Hepatocyte (in vitro differentiated cells): ENCODE data around the gene PSMF1. TPM values are rescaled to one million over a fixed set of nuclear protein-coding genes. Genes with fewer than 3 reads are reported as not detected.

Experiments
- DNase-seq: peaks from one replicate; pipeline ENCODE4 v3.0.0-alpha.2; 2016; ENCODE audit warnings: low spot score
- H2AFZ ChIP-seq: fragments of 200-600 bp; sonication (generic); 2 replicates; pipeline ENCODE4 v1.6.0; 2016; ENCODE audit warnings: antibody characterized with exemption, mild to moderate bottlenecking
- H3K27ac ChIP-seq: fragments of 200-600 bp; sonication (generic); 2 replicates; pipeline ENCODE4 v1.5.1; 2016; ENCODE audit warnings: mild to moderate bottlenecking
- H3K27me3 ChIP-seq: fragments of 200-600 bp; sonication (generic); 2 replicates; pipeline ENCODE4 v1.6.1; 2016
- H3K36me3 ChIP-seq: fragments of 200-600 bp; sonication (generic); replicated peaks from 2 replicates; pipeline ENCODE4 v1.5.1; 2016; ENCODE audit warnings: low read depth; ENCODE audit not compliant: insufficient read depth
- H3K4me1 ChIP-seq: fragments of 200-600 bp; sonication (generic); 2 replicates; pipeline ENCODE4 v1.5.1; 2016; ENCODE audit warnings: mild to moderate bottlenecking, moderate library complexity; ENCODE audit not compliant: insufficient read depth
- H3K4me2 ChIP-seq: fragments of 200-600 bp; sonication (generic); 2 replicates; pipeline ENCODE4 v1.6.0; 2016
- H3K4me3 ChIP-seq: fragments of 200-600 bp; sonication (generic); 2 replicates; pipeline ENCODE4 v1.5.1; 2016; ENCODE audit warnings: mild to moderate bottlenecking
- H3K79me2 ChIP-seq: fragments of 200-600 bp; sonication (generic); 2 replicates; pipeline ENCODE4 v1.6.0; 2017; ENCODE audit warnings: mild to moderate bottlenecking
- H3K9me2 ChIP-seq: fragments of 200-600 bp; sonication (generic); replicated peaks from 2 replicates; pipeline ENCODE4 v1.6.0; 2017; ENCODE audit warnings: mild to moderate bottlenecking; ENCODE audit not compliant: insufficient read depth
- H3K9me3 ChIP-seq: fragments of 200-600 bp; sonication (generic); 2 replicates; pipeline ENCODE4 v1.5.1; 2016; ENCODE audit warnings: low read depth, mild to moderate bottlenecking
- H4K20me1 ChIP-seq: fragments of 200-600 bp; sonication (generic); 2 replicates; pipeline ENCODE4 v1.6.0; 2016; ENCODE audit warnings: mild to moderate bottlenecking; ENCODE audit not compliant: insufficient read depth, poor library complexity, severe bottlenecking
- CTCF ChIP-seq: fragments of 200-600 bp; sonication (generic); IDR thresholded peaks from 2 replicates; pipeline ENCODE4 v1.5.1; 2016; ENCODE audit warnings: antibody characterized with exemption, mild to moderate bottlenecking; ENCODE audit not compliant: poor library complexity
- EZH2 ChIP-seq: fragments of 200-600 bp; sonication (generic); IDR thresholded peaks from 2 replicates; pipeline ENCODE4 v1.6.1; 2016; ENCODE audit warnings: antibody characterized with exemption, mild to moderate bottlenecking, borderline replicate concordance
- EZH2phosphoT487 ChIP-seq: fragments of 200-600 bp; sonication (generic); IDR thresholded peaks from one replicate; pipeline ENCODE4 v1.6.1; 2018; ENCODE audit warnings: antibody characterized with exemption, mild to moderate bottlenecking, low read depth, moderate library complexity; ENCODE audit not compliant: unreplicated experiment, severe bottlenecking
- WGBS: methylation state at CpG from one replicate; pipeline ENCODE4 v1.1.6; 2016; ENCODE audit warnings: low lambda C conversion rate; ENCODE audit errors: missing lambda C conversion rate; 5-methylcytosine and 5-hydroxymethylcytosine counted together
- polyA plus RNA-seq: library from polyadenylated mRNA; unstranded; fragments of >200 nt; fragmentation: Nextera tagmentation; extraction: Ambion mirVana; gene quantifications from 2 replicates; pipeline ENCODE4 v1.2.1, GENCODE V29; 2016
- total RNA-seq: library from RNA; depleted of rRNA; stranded (reverse); fragments of >200 nt; gene quantifications from 2 replicates; pipeline ENCODE4 v1.2.3, GENCODE V29; 2014

Gene PSMF1
- total and polyA plus RNA-seq, 2 experiments from 2014 or later = 97.3 to 126 TPM

GRCh38 chr20:1150968-1151367, 32.6 kb downstream of the PSMF1 start:
- H4K20me1 ChIP-seq = no peaks in the 10 kb centered on the region
- H3K27ac ChIP-seq = no peak overlapping the region
- no peak overlapping the region for H3K4me3 ChIP-seq
- no peaks in the 10 kb centered on the region for H3K9me2 ChIP-seq
- H3K9me3 ChIP-seq = no peaks in the 10 kb centered on the region
- peaks cover 8% of the 10 kb centered on the region for H3K36me3 ChIP-seq
- no peak for TF ChIP-seq CTCF
- TF ChIP-seq EZH2phosphoT487 = no peak
- TF ChIP-seq EZH2 = no peak
- H3K4me2 ChIP-seq = no peak overlapping the region
- 97% methylated on average over 1 of the region's 1 CpG for WGBS
- no peak for DNase-seq
- H2AFZ ChIP-seq = no peak overlapping the region
- H3K27me3 ChIP-seq = no peaks in the 10 kb centered on the region
- peaks cover 11% of the 10 kb centered on the region for H3K79me2 ChIP-seq
- no peaks in the 10 kb centered on the region for H3K4me1 ChIP-seq

- H3K36me3 ChIP-seq = peaks cover 8% of the 10 kb centered on the region
- H3K27me3 ChIP-seq = no peaks in the 10 kb centered on the region
- no peak overlapping the region for H3K4me2 ChIP-seq
- H3K4me1 ChIP-seq = no peaks in the 10 kb centered on the region
- DNase-seq = peak; percentile 20
- no peak overlapping the region for H2AFZ ChIP-seq
- peaks cover 11% of the 10 kb centered on the region for H3K79me2 ChIP-seq
- no peak overlapping the region for H3K4me3 ChIP-seq
- no peaks in the 10 kb centered on the region for H3K9me3 ChIP-seq
- H4K20me1 ChIP-seq = no peaks in the 10 kb centered on the region
- H3K9me2 ChIP-seq = no peaks in the 10 kb centered on the region
- H3K27ac ChIP-seq = no peak overlapping the region
- TF ChIP-seq CTCF (no peak), EZH2 (no peak), EZH2phosphoT487 (no peak)
Measured at GRCh38 chr20:1154226-1154625, 35.8 kb downstream of the PSMF1 start.

GRCh38 chr20:1154691-1155090, 36.3 kb downstream of the PSMF1 start:
- TF ChIP-seq EZH2 (no peak), CTCF (no peak), EZH2phosphoT487 (no peak)
- DNase-seq = no peak
- Histone ChIP-seq H3K36me3 (peaks cover 8% of the 10 kb centered on the region), H3K4me2 (no peak overlapping the region), H2AFZ (no peak overlapping the region), H4K20me1 (no peaks in the 10 kb centered on the region), H3K79me2 (peaks cover 10% of the 10 kb centered on the region), H3K4me1 (no peaks in the 10 kb centered on the region), H3K4me3 (no peak overlapping the region), H3K27me3 (no peaks in the 10 kb centered on the region), H3K9me3 (no peaks in the 10 kb centered on the region), H3K9me2 (no peaks in the 10 kb centered on the region), H3K27ac (no peak overlapping the region)
- WGBS = 100% methylated on average over 1 of the region's 1 CpG

GRCh38 chr20:1155342-1155741, 36.9 kb downstream of the PSMF1 start:
- DNase-seq = no peak
- Histone ChIP-seq H3K36me3 (peaks cover 8% of the 10 kb centered on the region), H3K9me3 (no peaks in the 10 kb centered on the region), H3K4me1 (no peaks in the 10 kb centered on the region), H3K4me2 (no peak overlapping the region), H2AFZ (no peak overlapping the region), H4K20me1 (no peaks in the 10 kb centered on the region), H3K9me2 (no peaks in the 10 kb centered on the region), H3K4me3 (no peak overlapping the region), H3K79me2 (peaks cover 8% of the 10 kb centered on the region), H3K27ac (no peak overlapping the region), H3K27me3 (no peaks in the 10 kb centered on the region)
- WGBS = 95% methylated on average over 3 of the region's 3 CpGs
- TF ChIP-seq EZH2phosphoT487 = no peak
- no peak for TF ChIP-seq CTCF
- TF ChIP-seq EZH2 = no peak
